ENCODE measurements around the gene NRG3. TPM values are rescaled to one million over a fixed set of nuclear protein-coding genes. Genes with fewer than 3 reads are reported as not detected.

The NRG3 gene
- total and polyA plus RNA-seq, 12 donors: 0.46 to 3.8 (median 1.3) TPM

DNA sequence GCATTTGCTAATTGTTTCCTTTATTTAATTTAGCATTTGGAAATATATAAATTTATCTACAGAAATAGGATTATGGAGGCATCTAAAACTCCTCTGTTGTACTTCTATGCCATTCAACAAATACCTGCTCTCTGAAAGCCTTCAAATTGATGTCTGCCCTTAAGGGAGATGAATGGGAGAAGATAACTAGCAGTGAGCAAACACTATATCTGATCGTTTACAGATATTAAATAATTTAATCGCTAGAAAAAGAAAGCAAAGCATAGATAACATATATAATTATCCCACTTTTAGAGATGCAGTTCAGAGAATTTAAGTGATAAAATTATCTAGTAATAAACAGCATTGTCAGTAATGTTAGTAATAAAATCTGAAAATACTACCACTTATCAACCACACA lies 524.9 kb downstream of the NRG3 start:
- no peak for TF ChIP-seq POLR2A (IDR thresholded peaks at IDR 0.05)
- TF ChIP-seq, protein P1, sequence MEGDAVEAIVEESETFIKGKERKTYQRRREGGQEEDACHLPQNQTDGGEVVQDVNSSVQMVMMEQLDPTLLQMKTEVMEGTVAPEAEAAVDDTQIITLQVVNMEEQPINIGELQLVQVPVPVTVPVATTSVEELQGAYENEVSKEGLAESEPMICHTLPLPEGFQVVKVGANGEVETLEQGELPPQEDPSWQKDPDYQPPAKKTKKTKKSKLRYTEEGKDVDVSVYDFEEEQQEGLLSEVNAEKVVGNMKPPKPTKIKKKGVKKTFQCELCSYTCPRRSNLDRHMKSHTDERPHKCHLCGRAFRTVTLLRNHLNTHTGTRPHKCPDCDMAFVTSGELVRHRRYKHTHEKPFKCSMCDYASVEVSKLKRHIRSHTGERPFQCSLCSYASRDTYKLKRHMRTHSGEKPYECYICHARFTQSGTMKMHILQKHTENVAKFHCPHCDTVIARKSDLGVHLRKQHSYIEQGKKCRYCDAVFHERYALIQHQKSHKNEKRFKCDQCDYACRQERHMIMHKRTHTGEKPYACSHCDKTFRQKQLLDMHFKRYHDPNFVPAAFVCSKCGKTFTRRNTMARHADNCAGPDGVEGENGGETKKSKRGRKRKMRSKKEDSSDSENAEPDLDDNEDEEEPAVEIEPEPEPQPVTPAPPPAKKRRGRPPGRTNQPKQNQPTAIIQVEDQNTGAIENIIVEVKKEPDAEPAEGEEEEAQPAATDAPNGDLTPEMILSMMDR (IDR thresholded peaks at IDR 0.05): no peak
- DNase-seq: no peak
- H3K4me1 ChIP-seq (replicated peaks in 1 of 2): no peaks in the 10 kb centered on the region
- 64 to 74% (median 70%) methylated on average over 2 of the region's 2 CpGs for WGBS, 4 donors
- H3K4me3 ChIP-seq: no peak overlapping the region
- intact Hi-C loops (cut with DNase I): loop anchor here in 1 of 2 donors (5.0 kb wide), 1 partner anchor 732 kb away; no protein-coding TSS in a partner anchor
- no peaks in the 10 kb centered on the region for H3K27me3 ChIP-seq
- H3K36me3 ChIP-seq (replicated peaks in 1 of 2): no peaks in the 10 kb centered on the region
- no peaks in the 10 kb centered on the region for H3K9me3 ChIP-seq (replicated peaks in 1 of 3)
- no peak overlapping the region for H3K27ac ChIP-seq

GRCh38 chr10:82400841-82401240 lies 525.8 kb downstream of the NRG3 start:
- WGBS, 4 donors: 56 to 74% (median 65%) methylated on average over 1 of the region's 1 CpG
- no peaks in the 10 kb centered on the region for H3K9me3 ChIP-seq (replicated peaks in 1 of 3)
- intact Hi-C loops (cut with DNase I): no loop called here

DNA sequence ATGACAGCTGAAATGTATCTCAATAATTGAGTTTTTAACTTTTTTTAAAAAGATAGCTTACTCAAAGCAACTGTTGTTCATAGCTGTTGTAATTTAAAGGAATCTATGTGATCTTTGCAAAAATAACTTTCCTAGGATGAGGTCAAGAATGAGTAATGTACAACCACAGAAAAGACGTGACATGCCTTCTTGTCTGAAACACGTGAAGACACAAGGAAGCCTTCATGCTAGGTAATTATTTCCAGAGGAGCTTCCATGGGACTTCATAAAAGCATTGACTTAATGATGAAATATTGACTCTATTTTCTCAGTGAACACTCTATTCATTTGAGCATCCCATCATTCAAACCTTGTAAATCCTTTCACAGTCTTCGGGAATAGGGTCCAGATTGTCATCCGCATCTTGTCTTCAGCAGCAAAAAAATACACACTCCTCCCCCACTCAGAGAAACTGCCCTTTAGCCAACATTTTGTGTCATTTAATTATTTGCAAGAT lies 528.0 kb downstream of the NRG3 start:
- no peak overlapping the region for H3K27ac ChIP-seq
- no peak for DNase-seq
- intact Hi-C loops (cut with DNase I): no loop called here

More at GRCh38 chr10:82400841-82401240, 525.8 kb downstream of the NRG3 start:
- no peak for DNase-seq
- H3K4me1 ChIP-seq (replicated peaks in 1 of 2): no peaks in the 10 kb centered on the region
- H3K27ac ChIP-seq: no peak overlapping the region
- TF ChIP-seq POLR2A (IDR thresholded peaks at IDR 0.05): no peak
- TF ChIP-seq, protein P1 (IDR thresholded peaks at IDR 0.05): no peak
- H3K36me3 ChIP-seq (replicated peaks in 1 of 2): no peaks in the 10 kb centered on the region
- H3K27me3 ChIP-seq: no peaks in the 10 kb centered on the region
- H3K4me3 ChIP-seq: no peak overlapping the region

DNA sequence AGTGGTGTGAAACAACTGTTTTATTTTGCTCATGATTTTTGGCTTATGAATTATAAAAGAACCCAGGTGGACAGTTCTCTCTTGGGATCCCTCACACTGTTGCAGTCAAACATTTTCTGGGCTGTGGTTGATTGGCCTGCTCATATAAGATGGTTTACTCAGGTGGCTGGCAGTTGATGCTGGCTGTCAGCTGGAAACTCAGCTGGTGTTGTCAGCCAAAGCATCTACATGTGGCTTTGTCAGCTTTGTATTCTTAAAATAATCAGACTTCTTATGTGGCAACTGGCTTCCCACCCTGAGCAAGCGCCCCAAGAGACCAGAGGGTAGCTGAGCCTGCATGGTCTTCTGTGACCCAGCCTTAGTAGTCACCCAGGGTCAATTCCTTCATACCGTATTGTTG lies 534.7 kb downstream of the NRG3 start:
- Histone ChIP-seq H3K27me3 (no peaks in the 10 kb centered on the region), H3K4me3 (no peak overlapping the region), H3K36me3 (replicated peaks in 1 of 2) (no peaks in the 10 kb centered on the region), H3K9me3 (replicated peaks in 1 of 3) (no peaks in the 10 kb centered on the region), H3K4me1 (replicated peaks in 1 of 2) (no peaks in the 10 kb centered on the region), H3K27ac (no peak overlapping the region)
- no peak for DNase-seq
- 79 to 89% (median 87%) methylated on average over 2 of the region's 2 CpGs for WGBS, 4 donors
- no peak for TF ChIP-seq POLR2A (IDR thresholded peaks at IDR 0.05)
- TF ChIP-seq, protein P1 (IDR thresholded peaks at IDR 0.05): no peak
- intact Hi-C loops (cut with DNase I): no loop called here

More for the DNA sequence above, 528.0 kb downstream of the NRG3 start:
- H3K4me3 ChIP-seq: no peak overlapping the region
- no peaks in the 10 kb centered on the region for H3K27me3 ChIP-seq
- TF ChIP-seq, protein P1 (IDR thresholded peaks at IDR 0.05): no peak
- TF ChIP-seq POLR2A (IDR thresholded peaks at IDR 0.05): no peak
- WGBS, 4 donors: 75 to 80% (median 76%) methylated on average over 4 of the region's 4 CpGs
- no peaks in the 10 kb centered on the region for H3K4me1 ChIP-seq (replicated peaks in 1 of 2)
- H3K36me3 ChIP-seq (replicated peaks in 1 of 2): no peaks in the 10 kb centered on the region
- H3K9me3 ChIP-seq (replicated peaks in 1 of 3): no peaks in the 10 kb centered on the region
